Glutamatergic neuron (in vitro differentiated cells): ENCODE measurements around the gene FARSB. TPM values are rescaled to one million over a fixed set of nuclear protein-coding genes. Genes with fewer than 3 reads are reported as not detected.

Source experiments
- DNase-seq: peaks from one replicate; pipeline ENCODE4 v3.0.0; 2022
- H3K27ac Mint-ChIP-seq: one replicate; pipeline ENCODE4 v1.8.0; 2020; ENCODE audit warnings: mild to moderate bottlenecking, mixed read lengths, inconsistent platforms; ENCODE audit not compliant: unreplicated experiment
- H3K27me3 Mint-ChIP-seq: one replicate; pipeline ENCODE4 v1.8.0; 2020; ENCODE audit warnings: mild to moderate bottlenecking, moderate library complexity, mixed read lengths, inconsistent platforms; ENCODE audit not compliant: unreplicated experiment
- H3K36me3 Mint-ChIP-seq: one replicate; pipeline ENCODE4 v1.8.0; 2020; ENCODE audit warnings: mild to moderate bottlenecking, mixed read lengths, inconsistent platforms; ENCODE audit not compliant: unreplicated experiment
- H3K4me1 Mint-ChIP-seq: one replicate; pipeline ENCODE4 v1.8.0; 2020; ENCODE audit warnings: mild to moderate bottlenecking, low read depth, mixed read lengths, inconsistent platforms; ENCODE audit not compliant: unreplicated experiment
- H3K4me3 Mint-ChIP-seq: one replicate; pipeline ENCODE4 v1.8.0; 2020; ENCODE audit warnings: mild to moderate bottlenecking, mixed read lengths, inconsistent platforms; ENCODE audit not compliant: unreplicated experiment
- H3K9me3 Mint-ChIP-seq: one replicate; pipeline ENCODE4 v1.8.0; 2020; ENCODE audit warnings: mild to moderate bottlenecking, moderate library complexity, mixed read lengths, inconsistent platforms; ENCODE audit not compliant: unreplicated experiment
- CTCF ChIP-seq: fragments of 200-600 bp; sonication (generic); IDR thresholded peaks from one replicate; pipeline ENCODE4 v1.5.0; 2021; ENCODE audit not compliant: partially characterized antibody, unreplicated experiment
- total RNA-seq: library from RNA; stranded (reverse); fragmentation: NEBNext Ultra II Directional; extraction: Animal tissue kit (Norgen Biotek cat#: 25700); gene quantifications from one replicate; pipeline ENCODE4 v1.2.1, GENCODE V29; 2021; ENCODE audit not compliant: unreplicated experiment

The FARSB gene
- total RNA-seq, 1 donor from 2014 or later, result 18.8 TPM

DNA sequence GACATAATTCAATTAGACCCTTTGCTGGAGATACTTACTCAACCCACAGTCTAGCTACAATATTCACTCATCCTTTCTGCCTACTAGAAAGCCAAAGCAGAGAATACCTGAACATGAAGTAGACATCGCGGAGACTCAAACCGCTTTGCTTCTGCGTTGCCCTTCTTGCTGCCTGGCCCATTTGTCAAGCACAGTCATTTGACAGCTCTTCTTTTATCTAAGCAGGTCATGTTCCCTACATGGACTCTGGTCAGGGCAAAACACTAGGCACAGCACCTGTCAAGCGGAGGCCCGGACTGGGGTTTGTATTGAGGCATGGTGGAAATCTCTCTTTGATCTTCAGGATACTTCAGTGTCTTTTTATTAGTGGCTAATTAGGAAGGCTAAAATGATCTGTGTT lies 89.7 kb downstream of the FARSB start:
- H3K36me3 Mint-ChIP-seq, result no peaks in the 10 kb centered on the region
- no peaks in the 10 kb centered on the region for H3K9me3 Mint-ChIP-seq
- H3K4me3 Mint-ChIP-seq, result no peak overlapping the region
- no peak overlapping the region for H3K27ac Mint-ChIP-seq
- H3K27me3 Mint-ChIP-seq, result no peaks in the 10 kb centered on the region
- no peak for DNase-seq
- H3K4me1 Mint-ChIP-seq, result peaks cover 22% of the 10 kb centered on the region
- TF ChIP-seq CTCF, result no peak

- DNase-seq, result no peak
- no peak overlapping the region for H3K27ac Mint-ChIP-seq
- H3K4me1 Mint-ChIP-seq, result peaks cover 27% of the 10 kb centered on the region
- no peak overlapping the region for H3K4me3 Mint-ChIP-seq
- no peaks in the 10 kb centered on the region for H3K27me3 Mint-ChIP-seq
- H3K36me3 Mint-ChIP-seq, result no peaks in the 10 kb centered on the region
- TF ChIP-seq CTCF, result no peak
- H3K9me3 Mint-ChIP-seq, result no peaks in the 10 kb centered on the region
Observed at GRCh38 chr2:222563936-222564335, 92.0 kb downstream of the FARSB start.

DNA sequence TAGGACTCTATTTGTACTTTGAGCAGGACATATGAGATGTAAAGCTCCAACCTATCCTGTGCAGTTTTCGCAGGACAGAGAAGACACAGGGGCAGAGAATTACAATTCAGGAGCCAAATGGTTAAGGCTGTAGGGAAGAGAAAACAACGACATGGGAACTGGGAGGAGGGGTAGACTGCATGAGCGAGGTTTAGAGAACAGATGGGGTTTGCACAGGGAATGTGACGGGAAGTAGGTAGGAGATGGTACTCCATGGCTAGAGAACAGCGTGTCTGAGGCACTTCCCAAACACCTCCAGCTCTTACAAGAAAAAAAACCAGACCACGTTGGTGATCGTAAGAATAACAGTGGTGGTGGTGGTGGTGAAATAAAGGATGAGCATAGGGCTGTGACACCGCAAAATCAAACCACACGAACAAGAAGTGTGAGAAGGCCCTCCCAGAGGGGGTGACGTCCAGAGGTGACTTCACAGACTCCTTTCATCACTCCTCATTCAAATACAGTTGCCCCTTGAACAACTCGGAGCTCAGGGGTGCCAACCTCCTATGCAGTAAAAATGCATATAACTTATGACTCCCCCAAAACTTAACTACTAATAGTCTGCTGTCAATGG lies 92.7 kb downstream of the FARSB start:
- Mint-ChIP-seq H3K27me3 (no peaks in the 10 kb centered on the region), H3K36me3 (peaks cover 5% of the 10 kb centered on the region), H3K9me3 (no peaks in the 10 kb centered on the region), H3K4me3 (peak overlapping the region; percentile 18), H3K4me1 (peaks cover 27% of the 10 kb centered on the region), H3K27ac (peak overlapping the region; percentile 10)
- DNase-seq, result no peak
- no peak for TF ChIP-seq CTCF

GRCh38 chr2:222561817-222562645 lies 93.9 kb downstream of the FARSB start:
- peak; percentile 65 for TF ChIP-seq CTCF
- Mint-ChIP-seq H3K9me3 (no peaks in the 10 kb centered on the region), H3K4me3 (peak overlapping the region; percentile 44), H3K36me3 (peaks cover 6% of the 10 kb centered on the region), H3K27ac (peak overlapping the region; percentile 13), H3K4me1 (peaks cover 27% of the 10 kb centered on the region), H3K27me3 (no peaks in the 10 kb centered on the region)
- no peak for DNase-seq

DNA sequence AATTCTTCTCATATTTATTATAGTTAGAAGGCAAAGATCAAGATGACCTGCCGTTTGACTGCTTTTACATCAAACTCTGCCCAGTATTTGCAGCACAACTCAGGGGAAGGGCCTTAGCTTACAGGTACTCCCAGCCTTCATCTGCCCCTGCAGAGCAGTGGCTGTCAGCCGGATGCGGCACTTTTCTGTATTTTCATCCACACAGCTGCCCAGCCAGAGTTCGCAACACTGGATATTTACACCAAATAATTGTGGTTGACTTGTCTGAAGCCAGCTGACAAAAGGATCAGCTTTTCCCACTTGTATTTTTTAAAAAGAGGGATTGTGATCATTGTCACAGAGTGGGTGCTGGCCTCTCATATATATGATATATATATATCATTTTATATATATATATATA lies 94.7 kb downstream of the FARSB start:
- peaks cover 6% of the 10 kb centered on the region for H3K36me3 Mint-ChIP-seq

More for the DNA sequence above, 94.7 kb downstream of the FARSB start:
- no peak for DNase-seq
- Mint-ChIP-seq H3K4me3 (no peak overlapping the region), H3K27me3 (no peaks in the 10 kb centered on the region), H3K4me1 (peaks cover 27% of the 10 kb centered on the region), H3K27ac (no peak overlapping the region), H3K9me3 (no peaks in the 10 kb centered on the region)
- TF ChIP-seq CTCF, result no peak
